ENCODE measurements around the gene CCDC81.

DNA sequence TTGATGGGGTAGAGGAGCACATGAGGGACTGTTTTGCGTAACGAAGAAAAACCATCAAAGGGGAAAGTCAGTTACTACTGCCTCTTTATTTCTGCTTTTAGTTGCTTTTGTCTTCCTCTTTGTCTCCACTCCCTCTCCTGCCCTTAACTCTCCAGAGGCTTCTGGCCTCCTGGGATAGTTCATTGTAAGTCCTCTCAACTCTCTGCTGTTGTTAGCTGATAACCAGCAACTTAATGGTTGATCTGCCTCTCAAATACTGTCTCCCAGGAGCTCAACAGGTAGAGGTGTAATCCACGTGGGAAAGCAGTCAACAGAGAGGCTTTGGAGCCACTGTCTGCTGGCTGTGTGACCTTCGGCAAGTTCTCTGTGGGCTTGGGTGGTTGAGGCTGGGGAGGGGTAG lies 47.3 kb downstream of the CCDC81 start:
- no peak for TF ChIP-seq EP300 (IDR thresholded peaks at IDR 0.05)
- TF ChIP-seq, protein P1, sequence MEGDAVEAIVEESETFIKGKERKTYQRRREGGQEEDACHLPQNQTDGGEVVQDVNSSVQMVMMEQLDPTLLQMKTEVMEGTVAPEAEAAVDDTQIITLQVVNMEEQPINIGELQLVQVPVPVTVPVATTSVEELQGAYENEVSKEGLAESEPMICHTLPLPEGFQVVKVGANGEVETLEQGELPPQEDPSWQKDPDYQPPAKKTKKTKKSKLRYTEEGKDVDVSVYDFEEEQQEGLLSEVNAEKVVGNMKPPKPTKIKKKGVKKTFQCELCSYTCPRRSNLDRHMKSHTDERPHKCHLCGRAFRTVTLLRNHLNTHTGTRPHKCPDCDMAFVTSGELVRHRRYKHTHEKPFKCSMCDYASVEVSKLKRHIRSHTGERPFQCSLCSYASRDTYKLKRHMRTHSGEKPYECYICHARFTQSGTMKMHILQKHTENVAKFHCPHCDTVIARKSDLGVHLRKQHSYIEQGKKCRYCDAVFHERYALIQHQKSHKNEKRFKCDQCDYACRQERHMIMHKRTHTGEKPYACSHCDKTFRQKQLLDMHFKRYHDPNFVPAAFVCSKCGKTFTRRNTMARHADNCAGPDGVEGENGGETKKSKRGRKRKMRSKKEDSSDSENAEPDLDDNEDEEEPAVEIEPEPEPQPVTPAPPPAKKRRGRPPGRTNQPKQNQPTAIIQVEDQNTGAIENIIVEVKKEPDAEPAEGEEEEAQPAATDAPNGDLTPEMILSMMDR (IDR thresholded peaks at IDR 0.05): no peak

All from esophagus muscularis mucosa (tissue), 3 donors.